ENCODE results near the gene CD28. TPM values are rescaled to one million over a fixed set of nuclear protein-coding genes. Genes with fewer than 3 reads are reported as not detected.

CD28 gene
- total RNA-seq, 1 experiment from 2014 or later = 0.84 TPM

DNA sequence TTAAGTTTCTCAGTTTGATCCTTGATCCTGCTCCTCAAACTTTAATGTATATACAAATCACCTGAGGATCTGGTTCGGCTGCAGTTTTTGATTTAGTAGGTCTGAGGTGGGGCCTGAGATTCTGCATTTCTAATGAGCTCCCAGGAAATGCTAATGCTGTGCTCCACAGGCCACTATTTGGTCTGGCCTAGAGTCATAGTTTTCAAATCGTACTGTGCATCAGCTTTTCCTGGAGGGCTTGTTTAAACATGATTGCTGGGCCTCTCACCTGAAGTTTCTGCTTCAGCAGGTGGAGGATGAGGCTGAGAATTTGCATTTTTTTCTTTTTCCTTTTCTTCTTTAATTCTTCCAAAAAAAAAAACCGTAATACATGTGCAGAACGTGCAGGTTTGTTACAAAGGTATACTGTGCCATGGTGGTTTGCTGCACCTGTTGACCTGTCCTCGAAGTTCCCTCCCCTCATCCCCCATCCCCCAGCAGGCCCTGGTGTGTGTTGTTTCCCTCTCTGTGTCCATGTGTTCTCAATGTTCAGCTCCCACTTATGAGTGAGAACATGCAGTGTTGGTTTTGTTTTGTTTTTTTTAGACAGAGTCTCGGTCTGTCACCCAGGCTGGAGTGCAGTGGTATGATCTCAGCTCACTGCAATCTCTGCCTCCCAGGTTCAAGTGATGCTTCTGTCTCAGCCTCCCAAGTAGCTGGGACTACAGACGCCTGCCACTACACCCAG lies 42.2 kb upstream of the CD28 start:
- CTCF ChIA-PET = no interaction called here

DNA sequence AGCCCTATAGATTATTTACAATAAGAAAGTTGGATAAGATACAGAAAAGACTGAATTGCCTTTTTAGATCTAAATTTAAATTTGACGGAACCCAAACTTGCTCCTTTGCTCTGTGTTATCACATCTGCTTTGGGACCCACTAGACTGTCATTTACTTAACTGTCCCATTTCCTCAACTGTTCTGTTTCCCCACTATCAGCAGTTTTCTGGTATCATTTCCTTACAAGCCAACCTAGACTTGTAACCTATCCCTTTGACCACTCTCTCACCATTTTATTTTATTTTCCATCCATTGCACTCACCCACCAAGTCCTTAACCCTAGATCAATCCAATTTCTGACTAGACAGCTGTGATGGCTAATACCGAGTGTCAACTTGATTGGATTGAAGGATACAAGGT lies 38.6 kb upstream of the CD28 start:
- Mint-ChIP-seq H3K9me3 (ENCODE audit: unreplicated experiment) (peaks cover under 1% of the 10 kb centered on the region), H3K36me3 (ENCODE audit: insufficient read depth, unreplicated experiment) (no peaks in the 10 kb centered on the region), H3K4me1 (ENCODE audit: low read depth, unreplicated experiment) (peaks cover 29% of the 10 kb centered on the region), H3K27ac (ENCODE audit: unreplicated experiment) (no peak overlapping the region), H3K27me3 (ENCODE audit: insufficient read depth, unreplicated experiment) (no peaks in the 10 kb centered on the region), H3K4me3 (ENCODE audit: unreplicated experiment) (no peak overlapping the region)
- DNase-seq = no peak
- TF ChIP-seq, protein P1, sequence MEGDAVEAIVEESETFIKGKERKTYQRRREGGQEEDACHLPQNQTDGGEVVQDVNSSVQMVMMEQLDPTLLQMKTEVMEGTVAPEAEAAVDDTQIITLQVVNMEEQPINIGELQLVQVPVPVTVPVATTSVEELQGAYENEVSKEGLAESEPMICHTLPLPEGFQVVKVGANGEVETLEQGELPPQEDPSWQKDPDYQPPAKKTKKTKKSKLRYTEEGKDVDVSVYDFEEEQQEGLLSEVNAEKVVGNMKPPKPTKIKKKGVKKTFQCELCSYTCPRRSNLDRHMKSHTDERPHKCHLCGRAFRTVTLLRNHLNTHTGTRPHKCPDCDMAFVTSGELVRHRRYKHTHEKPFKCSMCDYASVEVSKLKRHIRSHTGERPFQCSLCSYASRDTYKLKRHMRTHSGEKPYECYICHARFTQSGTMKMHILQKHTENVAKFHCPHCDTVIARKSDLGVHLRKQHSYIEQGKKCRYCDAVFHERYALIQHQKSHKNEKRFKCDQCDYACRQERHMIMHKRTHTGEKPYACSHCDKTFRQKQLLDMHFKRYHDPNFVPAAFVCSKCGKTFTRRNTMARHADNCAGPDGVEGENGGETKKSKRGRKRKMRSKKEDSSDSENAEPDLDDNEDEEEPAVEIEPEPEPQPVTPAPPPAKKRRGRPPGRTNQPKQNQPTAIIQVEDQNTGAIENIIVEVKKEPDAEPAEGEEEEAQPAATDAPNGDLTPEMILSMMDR (IDR thresholded peaks at IDR 0.05; ENCODE audit: insufficient read depth in 1 of 2, low read depth in 1 of 2, low read length in 1 of 2, severe bottlenecking in 1 of 2, unreplicated experiment in 1 of 2) = no peak
- no peaks in the 10 kb centered on the region for H3K27me3 ChIP-seq (replicated peaks; ENCODE audit: control insufficient read depth, insufficient read depth, low read length)
- intact Hi-C loops (cut with micrococcal nuclease; ENCODE audit: unreplicated experiment) = loop anchor here (2.0 kb wide), 1 partner anchor 15 kb away; no protein-coding TSS in a partner anchor
- POLR2A ChIA-PET = no interaction called here
- no peaks in the 10 kb centered on the region; the same call in 1 of the 2 replicates for H3K9me3 ChIP-seq
- H3K36me3 ChIP-seq (ENCODE audit: control insufficient read depth, insufficient read depth, low read length) = no peaks in the 10 kb centered on the region
- H3K4me3 ChIP-seq (ENCODE audit: low read depth, low read length) = no peak overlapping the region
- no TSS peak for BruUV-seq (replicated peaks)
- peaks cover 29% of the 10 kb centered on the region for H3K4me1 ChIP-seq
- CTCF ChIA-PET = no interaction called here

More for the DNA sequence above, 42.2 kb upstream of the CD28 start:
- no peaks in the 10 kb centered on the region for H3K9me3 ChIP-seq
- no peak overlapping the region for H3K4me3 ChIP-seq (ENCODE audit: low read depth, low read length)
- H3K9me3 Mint-ChIP-seq (ENCODE audit: unreplicated experiment) = no peaks in the 10 kb centered on the region
- H3K4me1 Mint-ChIP-seq (ENCODE audit: low read depth, unreplicated experiment) = peaks cover 33% of the 10 kb centered on the region
- POLR2A ChIA-PET = interaction anchor here (0.6 kb wide), 1 partner anchor 244 kb away, joined by 5 read pairs; no protein-coding TSS in a partner anchor
- intact Hi-C loops (cut with micrococcal nuclease; ENCODE audit: unreplicated experiment) = loop anchor here (5.0 kb wide), 1 partner anchor 33 kb away; no protein-coding TSS in a partner anchor
- no peak for DNase-seq
- no peaks in the 10 kb centered on the region for H3K27me3 ChIP-seq (replicated peaks; ENCODE audit: control insufficient read depth, insufficient read depth, low read length)
- peaks cover 38% of the 10 kb centered on the region for H3K4me1 ChIP-seq
- no peaks in the 10 kb centered on the region for H3K36me3 Mint-ChIP-seq (ENCODE audit: insufficient read depth, unreplicated experiment)
- no peak overlapping the region for H3K4me3 Mint-ChIP-seq (ENCODE audit: unreplicated experiment)
- BruUV-seq (replicated peaks) = no TSS peak
- H3K27me3 Mint-ChIP-seq (ENCODE audit: insufficient read depth, unreplicated experiment) = no peaks in the 10 kb centered on the region
- no peaks in the 10 kb centered on the region for H3K36me3 ChIP-seq (ENCODE audit: control insufficient read depth, insufficient read depth, low read length)
- TF ChIP-seq, protein P1 (IDR thresholded peaks at IDR 0.05; ENCODE audit: insufficient read depth in 1 of 2, low read depth in 1 of 2, low read length in 1 of 2, severe bottlenecking in 1 of 2, unreplicated experiment in 1 of 2) = no peak
- H3K27ac Mint-ChIP-seq (ENCODE audit: unreplicated experiment) = peak overlapping the region; percentile 8

DNA sequence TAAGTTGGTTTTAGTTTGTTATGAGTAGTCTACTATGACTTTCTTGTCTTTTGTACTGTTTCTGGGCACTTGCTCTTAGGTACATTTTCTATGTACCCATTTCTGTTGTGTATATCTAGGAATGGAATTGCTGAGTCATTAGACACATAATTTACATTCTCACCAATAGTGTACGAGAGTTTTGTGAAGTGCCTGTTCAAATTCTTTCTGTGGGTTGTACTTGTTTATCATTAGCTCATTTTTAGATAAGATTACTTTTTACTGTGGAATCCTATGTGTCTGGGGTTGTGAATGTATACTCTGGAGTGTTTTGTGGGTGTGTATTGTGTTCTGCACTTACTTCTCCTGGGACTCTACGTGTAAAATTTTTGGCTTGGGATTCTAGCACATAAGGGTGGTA lies 36.6 kb upstream of the CD28 start:
- BruUV-seq (replicated peaks) = no TSS peak
- H3K4me3 Mint-ChIP-seq (ENCODE audit: unreplicated experiment) = peak overlapping the region; percentile 2
- no peaks in the 10 kb centered on the region for H3K27me3 ChIP-seq (replicated peaks; ENCODE audit: control insufficient read depth, insufficient read depth, low read length)
- POLR2A ChIA-PET = no interaction called here
- peaks cover 9% of the 10 kb centered on the region for H3K9me3 Mint-ChIP-seq (ENCODE audit: unreplicated experiment)
- intact Hi-C loops (cut with micrococcal nuclease; ENCODE audit: unreplicated experiment) = loop anchor here (2.0 kb wide), 1 partner anchor 13 kb away; no protein-coding TSS in a partner anchor
- peak overlapping the region; percentile 65 for H3K27ac Mint-ChIP-seq (ENCODE audit: unreplicated experiment)
- peaks cover 18% of the 10 kb centered on the region for H3K4me1 Mint-ChIP-seq (ENCODE audit: low read depth, unreplicated experiment)
- no peaks in the 10 kb centered on the region for H3K36me3 Mint-ChIP-seq (ENCODE audit: insufficient read depth, unreplicated experiment)
- TF ChIP-seq, protein P1 (IDR thresholded peaks at IDR 0.05; ENCODE audit: insufficient read depth in 1 of 2, low read depth in 1 of 2, low read length in 1 of 2, severe bottlenecking in 1 of 2, unreplicated experiment in 1 of 2) = no peak
- no peaks in the 10 kb centered on the region for H3K27me3 Mint-ChIP-seq (ENCODE audit: insufficient read depth, unreplicated experiment)
- H3K4me1 ChIP-seq = peaks cover 19% of the 10 kb centered on the region
- CTCF ChIA-PET = interaction anchor here (1.0 kb wide), 1 partner anchor 114 kb away, joined by 3 read pairs; no protein-coding TSS in a partner anchor
- no peaks in the 10 kb centered on the region for H3K36me3 ChIP-seq (ENCODE audit: control insufficient read depth, insufficient read depth, low read length)
- no peaks in the 10 kb centered on the region; the same call in 1 of the 2 replicates for H3K9me3 ChIP-seq
- DNase-seq = no peak
- no peak overlapping the region for H3K4me3 ChIP-seq (ENCODE audit: low read depth, low read length)
